Stomach (tissue), 9 donors: ENCODE results near the gene MPP1. TPM values are rescaled to one million over a fixed set of nuclear protein-coding genes. Genes with fewer than 3 reads are reported as not detected.

ENCODE experiments used
- DNase-seq, 2 donors: peaks; one replicate each; pipeline versions ENCODE4 v3.0.0 to v3.0.0-alpha.2; 2013 to 2019
- H3K27ac ChIP-seq, 5 donors: fragments of 200-600 bp in 4 of 5; sonication (generic) in 4 of 5; one replicate each; pipeline ENCODE4 v1.5.1; 2013 to 2019; ENCODE audit warnings: mild to moderate bottlenecking in 1 of 5, moderate library complexity in 1 of 5
- H3K27me3 ChIP-seq, 3 donors: fragments of 200-600 bp; sonication (generic); one replicate each; pipeline ENCODE4 v1.5.1; 2017 to 2019; ENCODE audit warnings: mixed run types in 1 of 3
- H3K36me3 ChIP-seq, 4 donors: fragments of 200-600 bp; sonication (generic); 1 replicate in 3 of 4; 2 replicates in 1 of 4; pipeline ENCODE4 v1.5.1; 2016 to 2019
- H3K4me1 ChIP-seq, 4 donors: fragments of 200-600 bp; sonication (generic); one replicate each; pipeline ENCODE4 v1.5.1; 2016 to 2019
- H3K4me3 ChIP-seq, 4 donors: fragments of 200-600 bp; sonication (generic) in 3 of 4; one replicate each; pipeline ENCODE4 v1.5.1; 2016 to 2019; ENCODE audit warnings: mild to moderate bottlenecking in 1 of 4
- H3K9me3 ChIP-seq, 4 donors: fragments of 200-600 bp; sonication (generic); one replicate each; pipeline ENCODE4 v1.5.1; 2016 to 2019
- EP300 ChIP-seq: sonication (generic); formaldehyde crosslinking; IDR thresholded peaks from one replicate; pipeline ENCODE4 v1.6.1; 2017; ENCODE audit warnings: antibody characterized with exemption
- POLR2A ChIP-seq, 4 donors: fragments of 450-650 bp; IDR thresholded peaks; one replicate each; pipeline ENCODE4 v1.6.1; 2016; ENCODE audit warnings: antibody characterized with exemption in 4 of 4, control low read depth in 2 of 4, mild to moderate bottlenecking in 1 of 4, moderate library complexity in 1 of 4
- POLR2AphosphoS5 ChIP-seq, 3 donors: sonication (generic); formaldehyde crosslinking; IDR thresholded peaks; one replicate each; pipeline ENCODE4 v1.6.1; 2016; ENCODE audit warnings: antibody characterized with exemption in 3 of 3
- WGBS, 5 donors: extraction: QIAGEN DNeasy Blood & Tissue Kit in 3 of 5; methylation state at CpG; one replicate each; pipeline versions ENCODE4 v1.1.5 to v1.1.7; 2013 to 2018; 5-methylcytosine and 5-hydroxymethylcytosine counted together
- intact Hi-C: fragments of 100-400 bp; cut with DNase I; formaldehyde crosslinking; loops from one replicate; pipeline ENCODE4 v1.15.1; 2023; ENCODE audit warnings: low total_unique reads
- polyA plus RNA-seq, 3 donors: library from polyadenylated mRNA; stranded (reverse); fragments of 200-250 nt; gene quantifications; one replicate each; pipeline ENCODE4 v1.2.3, GENCODE V29; 2013
- total RNA-seq, 5 donors: library from RNA; depleted of rRNA; stranded (reverse); fragments of >200 nt; gene quantifications; one replicate each; pipeline versions ENCODE4 v1.1.0 to v1.2.3, GENCODE V29; 2014 to 2016
- TF ChIP-seq, protein P1 (sequence below), 7 experiments: fragments of 450-650 bp in 4 of 7; fragments of 200-600 bp in 3 of 7; sonication (generic) in 3 of 7; IDR thresholded peaks; one replicate each; pipeline ENCODE4 v1.5.1; 2016 to 2019; ENCODE audit warnings: antibody characterized with exemption in 7 of 7, control low read depth in 2 of 7, mild to moderate bottlenecking in 1 of 7
- donor health status: healthy with polysubstance abuse.
- donor health status: Bipolar disorder and iron deficiency.
- donor health status: healthy.

The MPP1 gene
- total and polyA plus RNA-seq, 8 donors, result 3.5 to 26.4 (median 9.1) TPM

- Histone ChIP-seq H3K4me1 (no peaks in the 10 kb centered on the region), H3K27ac (no peak overlapping the region), H3K4me3 (no peak overlapping the region), H3K27me3 (no peaks in the 10 kb centered on the region), H3K36me3 (peaks cover 0 to 18% (median 11%) of the 10 kb centered on the region in 4 donors), H3K9me3 (no peaks in the 10 kb centered on the region)
- intact Hi-C loops, result no loop called here
- DNase-seq, result no peak
- TF ChIP-seq EP300 (no peak), POLR2AphosphoS5 (IDR thresholded peaks at IDR 0.05) (no peak), POLR2A (IDR thresholded peaks at IDR 0.05) (no peak)
- TF ChIP-seq, protein P1, sequence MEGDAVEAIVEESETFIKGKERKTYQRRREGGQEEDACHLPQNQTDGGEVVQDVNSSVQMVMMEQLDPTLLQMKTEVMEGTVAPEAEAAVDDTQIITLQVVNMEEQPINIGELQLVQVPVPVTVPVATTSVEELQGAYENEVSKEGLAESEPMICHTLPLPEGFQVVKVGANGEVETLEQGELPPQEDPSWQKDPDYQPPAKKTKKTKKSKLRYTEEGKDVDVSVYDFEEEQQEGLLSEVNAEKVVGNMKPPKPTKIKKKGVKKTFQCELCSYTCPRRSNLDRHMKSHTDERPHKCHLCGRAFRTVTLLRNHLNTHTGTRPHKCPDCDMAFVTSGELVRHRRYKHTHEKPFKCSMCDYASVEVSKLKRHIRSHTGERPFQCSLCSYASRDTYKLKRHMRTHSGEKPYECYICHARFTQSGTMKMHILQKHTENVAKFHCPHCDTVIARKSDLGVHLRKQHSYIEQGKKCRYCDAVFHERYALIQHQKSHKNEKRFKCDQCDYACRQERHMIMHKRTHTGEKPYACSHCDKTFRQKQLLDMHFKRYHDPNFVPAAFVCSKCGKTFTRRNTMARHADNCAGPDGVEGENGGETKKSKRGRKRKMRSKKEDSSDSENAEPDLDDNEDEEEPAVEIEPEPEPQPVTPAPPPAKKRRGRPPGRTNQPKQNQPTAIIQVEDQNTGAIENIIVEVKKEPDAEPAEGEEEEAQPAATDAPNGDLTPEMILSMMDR (IDR thresholded peaks at IDR 0.05), result no peak
- WGBS, 5 donors, result 81 to 87% (median 86%) methylated on average over 10 to 13 of the region's 13 CpGs
These were observed 20.9 kb downstream of the MPP1 start for GRCh38 chrX:154784149-154784995.

GRCh38 chrX:154780968-154781367 lies 24.3 kb downstream of the MPP1 start:
- intact Hi-C loops, result no loop called here

GRCh38 chrX:154779261-154779660 lies 26.0 kb downstream of the MPP1 start:
- 85 to 95% (median 92%) methylated on average over 4 of the region's 4 CpGs for WGBS, 5 donors

More at GRCh38 chrX:154780968-154781367, 24.3 kb downstream of the MPP1 start:
- Histone ChIP-seq H3K36me3 (peaks cover 0 to 49% (median 33%) of the 10 kb centered on the region in 4 donors), H3K27ac (no peak overlapping the region), H3K4me3 (no peak overlapping the region), H3K4me1 (no peaks in the 10 kb centered on the region), H3K9me3 (no peaks in the 10 kb centered on the region), H3K27me3 (no peaks in the 10 kb centered on the region)
- 81 to 97% (median 91%) methylated on average over 6 to 9 of the region's 9 CpGs for WGBS, 5 donors
- no peak for DNase-seq
- TF ChIP-seq EP300, result no peak
- TF ChIP-seq, protein P1 (IDR thresholded peaks at IDR 0.05), result no peak
- no peak for TF ChIP-seq POLR2A (IDR thresholded peaks at IDR 0.05)

DNA sequence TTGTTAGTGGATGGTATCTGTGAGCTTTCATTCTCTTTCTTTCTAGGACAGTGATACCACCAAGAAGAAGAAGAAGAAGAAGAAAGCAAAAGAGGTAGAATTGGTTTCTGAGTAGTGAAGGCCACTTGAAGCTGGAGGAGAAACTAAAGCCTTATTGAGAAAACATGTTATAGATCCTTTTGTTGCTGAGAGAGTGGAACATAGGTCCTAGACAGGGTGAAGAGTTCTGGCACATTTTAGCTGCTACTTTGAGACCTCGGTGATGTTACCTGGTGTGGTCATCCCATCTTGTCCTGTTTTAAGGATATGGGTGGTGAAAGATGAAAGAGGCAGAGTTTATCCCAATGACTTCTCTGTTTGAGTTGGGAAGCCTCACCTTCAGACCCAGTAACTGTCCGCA lies 28.5 kb downstream of the MPP1 start:
- TF ChIP-seq EP300 (no peak), POLR2AphosphoS5 (IDR thresholded peaks at IDR 0.05) (no peak), POLR2A (IDR thresholded peaks at IDR 0.05) (no peak)
- TF ChIP-seq, protein P1 (IDR thresholded peaks at IDR 0.05), result no peak
- 83 to 96% (median 89%) methylated on average over 2 of the region's 2 CpGs for WGBS, 5 donors
- H3K36me3 ChIP-seq, result peaks cover 17 to 82% (median 70%) of the 10 kb centered on the region in 4 donors
- DNase-seq, result no peak
- H3K4me3 ChIP-seq, result no peak overlapping the region
- no peaks in the 10 kb centered on the region for H3K4me1 ChIP-seq
- intact Hi-C loops, result no loop called here
- no peaks in the 10 kb centered on the region for H3K27me3 ChIP-seq
- H3K27ac ChIP-seq, result no peak overlapping the region
- peaks cover 0 to 10% (median 3%) of the 10 kb centered on the region in 4 donors for H3K9me3 ChIP-seq

More at GRCh38 chrX:154779261-154779660, 26.0 kb downstream of the MPP1 start:
- Histone ChIP-seq H3K36me3 (peaks cover 12 to 61% (median 50%) of the 10 kb centered on the region in 4 donors), H3K27me3 (no peaks in the 10 kb centered on the region), H3K9me3 (no peaks in the 10 kb centered on the region), H3K4me1 (no peaks in the 10 kb centered on the region), H3K4me3 (no peak overlapping the region), H3K27ac (no peak overlapping the region)
- no peak for DNase-seq
- TF ChIP-seq POLR2A (IDR thresholded peaks at IDR 0.05) (no peak), POLR2AphosphoS5 (IDR thresholded peaks at IDR 0.05) (no peak), EP300 (no peak)
- TF ChIP-seq, protein P1 (IDR thresholded peaks at IDR 0.05), result no peak
- intact Hi-C loops, result no loop called here
